Peyer's patch (tissue), 4 donors: ENCODE measurements around the gene GOLPH3. TPM values are rescaled to one million over a fixed set of nuclear protein-coding genes. Genes with fewer than 3 reads are reported as not detected.

Experiments
- DNase-seq, 3 donors: peaks; one replicate each; pipeline ENCODE4 v3.0.0-alpha.2; 2017 to 2019
- H3K27ac ChIP-seq, 4 donors: fragments of 200-600 bp; sonication (generic); one replicate each; pipeline ENCODE4 v1.5.1; 2016 to 2019
- H3K27me3 ChIP-seq, 2 donors: fragments of 200-600 bp; sonication (generic); one replicate each; pipeline ENCODE4 v1.5.1; 2019
- H3K36me3 ChIP-seq, 3 donors: fragments of 200-600 bp; sonication (generic); one replicate each; pipeline ENCODE4 v1.5.1; 2016 to 2019
- H3K4me1 ChIP-seq, 4 donors: fragments of 200-600 bp; sonication (generic); one replicate each; pipeline ENCODE4 v1.5.1; 2016 to 2019
- H3K4me3 ChIP-seq, 4 donors: fragments of 200-600 bp; sonication (generic); 1 replicate in 3 of 4; 2 replicates in 1 of 4; pipeline ENCODE4 v1.5.1; 2016 to 2019; ENCODE audit warnings: mild to moderate bottlenecking in 1 of 4
- H3K9me3 ChIP-seq, 4 donors: fragments of 200-600 bp; sonication (generic); one replicate each; pipeline ENCODE4 v1.5.1; 2016 to 2019; ENCODE audit warnings: mild to moderate bottlenecking in 1 of 4
- CTCF ChIP-seq, 6 experiments: fragments of 450-650 bp in 4 of 6; fragments of 200-600 bp in 2 of 6; sonication (generic) in 1 of 6; IDR thresholded peaks; one replicate each; pipeline ENCODE4 v1.5.1; 2017 to 2019; ENCODE audit warnings: antibody characterized with exemption in 6 of 6, mild to moderate bottlenecking in 3 of 6, moderate library complexity in 1 of 6
- POLR2A ChIP-seq, 2 donors: fragments of 450-650 bp; IDR thresholded peaks; one replicate each; pipeline ENCODE4 v1.5.1; 2017; ENCODE audit warnings: antibody characterized with exemption in 2 of 2, mild to moderate bottlenecking in 2 of 2, moderate library complexity in 2 of 2
- total RNA-seq, 4 donors: library from RNA; depleted of rRNA; stranded (reverse); fragments of >200 nt; gene quantifications; one replicate each; pipeline ENCODE4 v1.1.0, GENCODE V29; 2016

GOLPH3 gene
- total RNA-seq, 4 donors from 2014 or later = 63.5 to 93.7 (median 75.1) TPM

GRCh38 chr5:32130865-32131264, 43.3 kb downstream of the GOLPH3 start:
- Histone ChIP-seq H3K9me3 (no peaks in the 10 kb centered on the region), H3K27ac (no peak overlapping the region), H3K4me3 (no peak overlapping the region), H3K4me1 (no peaks in the 10 kb centered on the region), H3K36me3 (peaks cover 0 to 39% (median 0%) of the 10 kb centered on the region in 3 donors), H3K27me3 (no peaks in the 10 kb centered on the region)
- no peak for TF ChIP-seq CTCF (IDR thresholded peaks at IDR 0.05)
- no peak for TF ChIP-seq POLR2A (IDR thresholded peaks at IDR 0.05)
- no peak for DNase-seq

GRCh38 chr5:32129074-32129598, 45.0 kb downstream of the GOLPH3 start:
- TF ChIP-seq POLR2A (IDR thresholded peaks at IDR 0.05) (no peak), CTCF (IDR thresholded peaks at IDR 0.05) (no peak)
- DNase-seq = no peak
- Histone ChIP-seq H3K27me3 (no peaks in the 10 kb centered on the region), H3K27ac (peak overlapping the region in 1 of 4 donors; percentile 15), H3K36me3 (peaks cover 0 to 29% (median 0%) of the 10 kb centered on the region in 3 donors), H3K9me3 (no peaks in the 10 kb centered on the region), H3K4me3 (no peak overlapping the region), H3K4me1 (no peaks in the 10 kb centered on the region)

- H3K4me1 ChIP-seq = no peaks in the 10 kb centered on the region
- TF ChIP-seq CTCF (IDR thresholded peaks at IDR 0.05) = no peak
- no peak for TF ChIP-seq POLR2A (IDR thresholded peaks at IDR 0.05)
- peaks cover 0 to 32% (median 0%) of the 10 kb centered on the region in 3 donors for H3K36me3 ChIP-seq
- no peaks in the 10 kb centered on the region for H3K9me3 ChIP-seq
- no peak for DNase-seq
- no peaks in the 10 kb centered on the region for H3K27me3 ChIP-seq
- H3K27ac ChIP-seq = no peak overlapping the region
- no peak overlapping the region for H3K4me3 ChIP-seq
These were observed 46.4 kb downstream of the GOLPH3 start for GRCh38 chr5:32127711-32128110.

GRCh38 chr5:32126691-32127090, 47.4 kb downstream of the GOLPH3 start:
- Histone ChIP-seq H3K36me3 (peaks cover 0 to 35% (median 0%) of the 10 kb centered on the region in 3 donors), H3K4me1 (no peaks in the 10 kb centered on the region)
- no peak for TF ChIP-seq POLR2A (IDR thresholded peaks at IDR 0.05)
- no peak for TF ChIP-seq CTCF (IDR thresholded peaks at IDR 0.05)

GRCh38 chr5:32123889-32124676, 50.0 kb downstream of the GOLPH3 start:
- H3K4me3 ChIP-seq = no peak overlapping the region
- H3K27ac ChIP-seq = no peak overlapping the region
- DNase-seq = no peak
- peaks cover 0 to 50% (median 0%) of the 10 kb centered on the region in 3 donors for H3K36me3 ChIP-seq
- no peaks in the 10 kb centered on the region for H3K9me3 ChIP-seq
- H3K4me1 ChIP-seq = no peaks in the 10 kb centered on the region
- H3K27me3 ChIP-seq = no peaks in the 10 kb centered on the region
- no peak for TF ChIP-seq POLR2A (IDR thresholded peaks at IDR 0.05)
- no peak for TF ChIP-seq CTCF (IDR thresholded peaks at IDR 0.05)

More at GRCh38 chr5:32126691-32127090, 47.4 kb downstream of the GOLPH3 start:
- H3K9me3 ChIP-seq = no peaks in the 10 kb centered on the region
- H3K4me3 ChIP-seq = no peak overlapping the region
- H3K27me3 ChIP-seq = no peaks in the 10 kb centered on the region
- no peak overlapping the region for H3K27ac ChIP-seq
- DNase-seq = no peak
